ENCODE measurements around the gene PSMC5. TPM values are rescaled to one million over a fixed set of nuclear protein-coding genes. Genes with fewer than 3 reads are reported as not detected.

The PSMC5 gene
- total and polyA plus RNA-seq, 9 of the 15 experiments (the other 6 are each of a cell fraction or from before 2014, with no cell fraction given): 89.2 to 393 (median 161) TPM

GRCh38 chr17:63842540-63843386 is 15.5 kb downstream of the PSMC5 start, which contains the start of gene SMARCD2 (continued):
- TF ChIP-seq, protein P1, sequence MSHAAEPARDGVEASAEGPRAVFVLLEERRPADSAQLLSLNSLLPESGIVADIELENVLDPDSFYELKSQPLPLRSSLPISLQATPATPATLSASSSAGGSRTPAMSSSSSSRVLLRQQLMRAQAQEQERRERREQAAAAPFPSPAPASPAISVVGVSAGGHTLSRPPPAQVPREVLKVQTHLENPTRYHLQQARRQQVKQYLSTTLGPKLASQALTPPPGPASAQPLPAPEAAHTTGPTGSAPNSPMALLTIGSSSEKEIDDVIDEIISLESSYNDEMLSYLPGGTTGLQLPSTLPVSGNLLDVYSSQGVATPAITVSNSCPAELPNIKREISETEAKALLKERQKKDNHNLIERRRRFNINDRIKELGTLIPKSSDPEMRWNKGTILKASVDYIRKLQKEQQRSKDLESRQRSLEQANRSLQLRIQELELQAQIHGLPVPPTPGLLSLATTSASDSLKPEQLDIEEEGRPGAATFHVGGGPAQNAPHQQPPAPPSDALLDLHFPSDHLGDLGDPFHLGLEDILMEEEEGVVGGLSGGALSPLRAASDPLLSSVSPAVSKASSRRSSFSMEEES (CRISPR knock-in tag; IDR thresholded peaks at IDR 0.05): no peak
- TF ChIP-seq NEUROD1 (IDR thresholded peaks at IDR 0.05; ENCODE audit: borderline replicate concordance, low read depth, low read length, partially characterized antibody): peak; percentile 100
- peak; percentile 83 to 95 for TF ChIP-seq TEAD1 (CRISPR knock-in tag; IDR thresholded peaks at IDR 0.05)
- TF ChIP-seq, protein P2, sequence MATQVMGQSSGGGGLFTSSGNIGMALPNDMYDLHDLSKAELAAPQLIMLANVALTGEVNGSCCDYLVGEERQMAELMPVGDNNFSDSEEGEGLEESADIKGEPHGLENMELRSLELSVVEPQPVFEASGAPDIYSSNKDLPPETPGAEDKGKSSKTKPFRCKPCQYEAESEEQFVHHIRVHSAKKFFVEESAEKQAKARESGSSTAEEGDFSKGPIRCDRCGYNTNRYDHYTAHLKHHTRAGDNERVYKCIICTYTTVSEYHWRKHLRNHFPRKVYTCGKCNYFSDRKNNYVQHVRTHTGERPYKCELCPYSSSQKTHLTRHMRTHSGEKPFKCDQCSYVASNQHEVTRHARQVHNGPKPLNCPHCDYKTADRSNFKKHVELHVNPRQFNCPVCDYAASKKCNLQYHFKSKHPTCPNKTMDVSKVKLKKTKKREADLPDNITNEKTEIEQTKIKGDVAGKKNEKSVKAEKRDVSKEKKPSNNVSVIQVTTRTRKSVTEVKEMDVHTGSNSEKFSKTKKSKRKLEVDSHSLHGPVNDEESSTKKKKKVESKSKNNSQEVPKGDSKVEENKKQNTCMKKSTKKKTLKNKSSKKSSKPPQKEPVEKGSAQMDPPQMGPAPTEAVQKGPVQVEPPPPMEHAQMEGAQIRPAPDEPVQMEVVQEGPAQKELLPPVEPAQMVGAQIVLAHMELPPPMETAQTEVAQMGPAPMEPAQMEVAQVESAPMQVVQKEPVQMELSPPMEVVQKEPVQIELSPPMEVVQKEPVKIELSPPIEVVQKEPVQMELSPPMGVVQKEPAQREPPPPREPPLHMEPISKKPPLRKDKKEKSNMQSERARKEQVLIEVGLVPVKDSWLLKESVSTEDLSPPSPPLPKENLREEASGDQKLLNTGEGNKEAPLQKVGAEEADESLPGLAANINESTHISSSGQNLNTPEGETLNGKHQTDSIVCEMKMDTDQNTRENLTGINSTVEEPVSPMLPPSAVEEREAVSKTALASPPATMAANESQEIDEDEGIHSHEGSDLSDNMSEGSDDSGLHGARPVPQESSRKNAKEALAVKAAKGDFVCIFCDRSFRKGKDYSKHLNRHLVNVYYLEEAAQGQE (IDR thresholded peaks at IDR 0.05; ENCODE audit: borderline replicate concordance): peak; percentile 50; the same call in 1 of the 2 replicates
- TF ChIP-seq, protein P2 (CRISPR knock-in tag; IDR thresholded peaks at IDR 0.05; ENCODE audit: low read depth): peak; percentile 77; the same call in 1 of the 2 replicates
- no peak for TF ChIP-seq SMAD2 (IDR thresholded peaks at IDR 0.05; ENCODE audit: low read depth, low read length)
- TF ChIP-seq, protein P3, sequence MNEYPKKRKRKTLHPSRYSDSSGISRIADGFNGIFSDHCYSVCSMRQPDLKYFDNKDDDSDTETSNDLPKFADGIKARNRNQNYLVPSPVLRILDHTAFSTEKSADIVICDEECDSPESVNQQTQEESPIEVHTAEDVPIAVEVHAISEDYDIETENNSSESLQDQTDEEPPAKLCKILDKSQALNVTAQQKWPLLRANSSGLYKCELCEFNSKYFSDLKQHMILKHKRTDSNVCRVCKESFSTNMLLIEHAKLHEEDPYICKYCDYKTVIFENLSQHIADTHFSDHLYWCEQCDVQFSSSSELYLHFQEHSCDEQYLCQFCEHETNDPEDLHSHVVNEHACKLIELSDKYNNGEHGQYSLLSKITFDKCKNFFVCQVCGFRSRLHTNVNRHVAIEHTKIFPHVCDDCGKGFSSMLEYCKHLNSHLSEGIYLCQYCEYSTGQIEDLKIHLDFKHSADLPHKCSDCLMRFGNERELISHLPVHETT (CRISPR knock-in tag; conservative IDR thresholded peaks at IDR 0.05 in 1 of 2, IDR thresholded peaks at IDR 0.05 in 1 of 2): peak in 1 of 2 experiments; percentile 97; a peak in 2 of 4 replicates
- TF ChIP-seq HBP1 (CRISPR knock-in tag; IDR thresholded peaks at IDR 0.05): 0 out of 2 replicates have a peak, but pooled peaks have one; percentile 18
- TF ChIP-seq, protein P4, sequence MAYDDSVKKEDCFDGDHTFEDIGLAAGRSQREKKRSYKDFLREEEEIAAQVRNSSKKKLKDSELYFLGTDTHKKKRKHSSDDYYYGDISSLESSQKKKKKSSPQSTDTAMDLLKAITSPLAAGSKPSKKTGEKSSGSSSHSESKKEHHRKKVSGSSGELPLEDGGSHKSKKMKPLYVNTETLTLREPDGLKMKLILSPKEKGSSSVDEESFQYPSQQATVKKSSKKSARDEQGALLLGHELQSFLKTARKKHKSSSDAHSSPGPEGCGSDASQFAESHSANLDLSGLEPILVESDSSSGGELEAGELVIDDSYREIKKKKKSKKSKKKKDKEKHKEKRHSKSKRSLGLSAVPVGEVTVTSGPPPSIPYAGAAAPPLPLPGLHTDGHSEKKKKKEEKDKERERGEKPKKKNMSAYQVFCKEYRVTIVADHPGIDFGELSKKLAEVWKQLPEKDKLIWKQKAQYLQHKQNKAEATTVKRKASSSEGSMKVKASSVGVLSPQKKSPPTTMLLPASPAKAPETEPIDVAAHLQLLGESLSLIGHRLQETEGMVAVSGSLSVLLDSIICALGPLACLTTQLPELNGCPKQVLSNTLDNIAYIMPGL (CRISPR knock-in tag; IDR thresholded peaks at IDR 0.05): peak; percentile 94
- TF ChIP-seq SMC3 (conservative IDR thresholded peaks at IDR 0.05; ENCODE audit: insufficient read depth, low read depth, low read length): peak; percentile 5; the same call in 1 of the 2 replicates

Measured in K562 (cell line).